C4-2B (cell line): Measurements from ENCODE around the gene TMEM82.

Source experiments
- ZFX ChIP-seq: fragments of 450-650 bp; IDR thresholded peaks from 2 replicates; pipeline ENCODE4 v1.6.1; 2017
- TF ChIP-seq, protein P1 (sequence below): fragments of 450-650 bp; conservative IDR thresholded peaks from 2 replicates; pipeline ENCODE4 v1.5.1; 2017; ENCODE audit warnings: mild to moderate bottlenecking

- TF ChIP-seq, protein P1, sequence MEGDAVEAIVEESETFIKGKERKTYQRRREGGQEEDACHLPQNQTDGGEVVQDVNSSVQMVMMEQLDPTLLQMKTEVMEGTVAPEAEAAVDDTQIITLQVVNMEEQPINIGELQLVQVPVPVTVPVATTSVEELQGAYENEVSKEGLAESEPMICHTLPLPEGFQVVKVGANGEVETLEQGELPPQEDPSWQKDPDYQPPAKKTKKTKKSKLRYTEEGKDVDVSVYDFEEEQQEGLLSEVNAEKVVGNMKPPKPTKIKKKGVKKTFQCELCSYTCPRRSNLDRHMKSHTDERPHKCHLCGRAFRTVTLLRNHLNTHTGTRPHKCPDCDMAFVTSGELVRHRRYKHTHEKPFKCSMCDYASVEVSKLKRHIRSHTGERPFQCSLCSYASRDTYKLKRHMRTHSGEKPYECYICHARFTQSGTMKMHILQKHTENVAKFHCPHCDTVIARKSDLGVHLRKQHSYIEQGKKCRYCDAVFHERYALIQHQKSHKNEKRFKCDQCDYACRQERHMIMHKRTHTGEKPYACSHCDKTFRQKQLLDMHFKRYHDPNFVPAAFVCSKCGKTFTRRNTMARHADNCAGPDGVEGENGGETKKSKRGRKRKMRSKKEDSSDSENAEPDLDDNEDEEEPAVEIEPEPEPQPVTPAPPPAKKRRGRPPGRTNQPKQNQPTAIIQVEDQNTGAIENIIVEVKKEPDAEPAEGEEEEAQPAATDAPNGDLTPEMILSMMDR, result no peak
- TF ChIP-seq ZFX, result no peak
Measured at GRCh38 chr1:15730423-15730822, 11.9 kb upstream of the TMEM82 start.
